ENCODE results near the gene TRIM2.
A peak's percentile ranks its signal among the peaks of the same experiment; 100 is the strongest.

Gene TRIM2

DNA sequence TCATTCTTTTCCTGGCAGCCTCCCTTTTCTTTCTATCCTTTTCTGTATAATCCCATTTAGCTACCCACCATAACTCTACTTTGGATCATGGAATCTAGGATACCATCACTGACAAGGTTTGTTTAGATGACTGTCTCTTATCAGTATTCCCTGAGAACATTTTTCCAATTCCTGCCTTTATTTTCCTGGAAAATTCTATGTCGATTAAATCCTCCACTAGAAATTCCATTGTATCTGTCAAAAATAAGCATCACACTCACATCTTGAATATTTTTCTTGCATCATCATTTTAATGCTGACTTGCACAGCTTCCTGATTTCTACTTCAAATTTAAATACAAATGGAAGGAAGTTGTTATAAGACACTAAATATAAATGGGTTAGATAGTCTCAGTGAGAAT, 20.2 kb downstream of the TRIM2 start:
- DNase-seq, result no peak

DNA sequence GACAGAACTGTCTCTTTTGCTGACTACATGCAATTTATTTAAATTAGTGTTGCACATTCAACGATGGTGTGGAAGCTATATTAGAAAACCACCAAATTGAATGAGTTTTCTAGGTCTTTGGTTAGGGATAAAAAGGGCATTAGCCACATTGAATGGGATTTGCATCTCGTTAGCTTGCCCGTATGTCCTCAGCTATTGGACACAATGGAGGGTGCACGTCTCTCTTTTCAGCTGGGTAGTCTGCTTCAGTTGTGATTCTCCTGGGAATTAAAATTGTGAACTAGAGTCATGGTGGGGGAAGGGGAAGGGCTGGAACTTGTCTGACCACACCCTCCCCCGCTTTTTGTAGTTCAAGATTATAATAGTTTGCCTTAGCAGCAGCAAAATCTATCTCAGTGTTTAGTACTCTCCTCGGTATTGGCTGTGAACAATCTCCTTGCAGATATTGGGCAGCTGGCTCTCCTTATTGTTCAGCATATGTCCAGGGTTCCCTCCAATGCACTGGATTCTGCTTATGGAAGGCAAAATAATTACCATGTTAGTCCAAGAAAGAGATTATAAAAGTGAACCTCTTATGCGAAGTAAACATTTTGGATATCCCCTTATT, 23.3 kb downstream of the TRIM2 start:
- no peak for DNase-seq

DNA sequence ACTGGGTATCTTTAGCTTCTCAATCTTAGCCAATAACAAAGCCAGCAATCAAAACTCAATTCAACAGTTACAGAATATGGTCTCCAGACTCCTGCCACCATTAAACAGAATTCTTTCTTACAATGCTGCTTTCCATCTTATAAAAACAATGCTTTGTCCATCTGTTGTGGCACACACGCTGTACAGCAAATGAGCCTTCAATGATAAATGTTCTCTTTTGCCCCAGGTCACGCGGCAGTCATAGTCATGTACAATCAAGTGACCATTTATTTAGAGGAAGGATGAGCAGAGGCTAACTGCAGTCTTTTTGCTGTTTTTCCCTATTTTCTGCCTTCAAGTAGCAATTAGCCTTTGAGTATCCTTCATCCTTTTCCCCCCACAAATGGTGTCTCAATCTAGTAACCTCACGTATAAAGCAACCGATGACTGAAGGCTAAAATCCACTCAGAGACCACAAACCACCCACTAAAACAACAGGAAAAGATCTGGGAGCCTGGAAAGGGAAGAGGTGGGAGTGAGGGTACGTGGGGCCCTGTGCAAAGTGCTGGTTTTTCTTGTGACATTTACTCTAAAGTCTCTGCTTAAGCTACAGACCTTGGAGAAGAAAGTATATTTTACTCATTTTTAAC, 24.4 kb downstream of the TRIM2 start:
- DNase-seq, result no peak

DNA sequence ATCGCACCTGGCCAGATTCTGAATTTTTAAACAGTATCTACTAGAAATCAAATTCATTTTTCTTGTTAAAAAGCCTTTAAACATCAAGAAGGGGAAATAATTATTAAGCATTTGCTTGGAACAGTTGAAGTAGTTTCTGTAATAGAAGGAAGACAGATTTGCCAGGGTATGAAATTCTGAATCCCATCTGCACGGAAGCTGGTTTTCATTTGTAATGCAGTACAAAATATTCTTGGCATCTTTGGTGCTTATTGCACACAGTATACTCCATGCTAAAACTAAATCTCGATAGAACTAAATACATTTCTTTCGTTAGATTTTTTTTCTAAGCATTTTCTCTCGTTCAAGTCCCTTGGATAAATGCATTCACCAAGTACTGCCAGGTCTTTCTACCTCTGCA, 25.3 kb downstream of the TRIM2 start:
- no peak for DNase-seq

DNA sequence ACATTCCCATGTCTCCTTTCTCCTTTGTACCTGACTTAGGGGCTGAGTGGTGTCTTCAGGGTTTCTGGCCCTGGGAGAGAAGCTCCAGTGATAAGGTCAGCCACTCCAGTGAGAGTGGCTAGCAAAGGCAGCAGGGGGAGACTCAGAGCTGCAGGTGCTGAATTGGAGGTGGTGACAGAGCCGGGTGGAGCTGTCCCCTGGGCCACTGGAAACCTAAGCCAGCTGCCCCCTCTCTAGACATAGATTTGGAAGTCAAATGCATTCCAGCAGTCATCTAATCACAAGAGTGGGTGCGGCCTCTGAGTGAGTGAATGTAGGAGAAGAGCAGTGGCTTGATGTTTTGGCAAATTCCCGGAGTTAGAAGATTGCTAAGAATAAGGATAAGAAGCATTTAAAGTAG, 28.5 kb downstream of the TRIM2 start:
- DNase-seq, result peak; percentile 14

DNA sequence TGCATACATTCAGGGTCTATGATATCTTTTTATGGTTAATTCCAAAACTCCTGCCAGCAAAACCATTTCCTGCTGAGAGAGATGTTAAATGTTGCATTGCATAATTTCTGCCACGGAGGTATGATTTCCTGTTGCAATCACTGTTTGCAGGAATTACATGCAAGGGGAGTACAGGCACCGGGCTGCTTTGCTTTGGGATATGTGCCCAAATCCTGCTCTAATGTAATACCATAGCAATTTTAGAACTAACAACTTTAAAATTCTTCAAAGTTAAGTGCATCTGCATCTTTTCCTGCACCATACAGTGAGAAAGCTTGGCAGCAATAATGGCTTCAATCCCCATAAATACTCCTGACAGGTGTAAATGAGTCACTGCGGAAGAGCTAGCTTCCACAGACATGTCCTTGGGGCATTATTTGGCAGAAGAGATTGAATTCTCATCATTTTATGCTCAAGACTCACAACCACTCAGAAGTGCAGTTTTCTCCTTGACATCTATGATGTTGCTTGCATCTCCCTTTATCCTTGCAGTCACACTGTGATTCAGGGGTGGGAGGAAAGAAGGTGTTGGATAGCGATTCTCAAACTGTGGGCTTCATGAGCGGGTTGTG, 29.6 kb downstream of the TRIM2 start:
- no peak for DNase-seq

DNA sequence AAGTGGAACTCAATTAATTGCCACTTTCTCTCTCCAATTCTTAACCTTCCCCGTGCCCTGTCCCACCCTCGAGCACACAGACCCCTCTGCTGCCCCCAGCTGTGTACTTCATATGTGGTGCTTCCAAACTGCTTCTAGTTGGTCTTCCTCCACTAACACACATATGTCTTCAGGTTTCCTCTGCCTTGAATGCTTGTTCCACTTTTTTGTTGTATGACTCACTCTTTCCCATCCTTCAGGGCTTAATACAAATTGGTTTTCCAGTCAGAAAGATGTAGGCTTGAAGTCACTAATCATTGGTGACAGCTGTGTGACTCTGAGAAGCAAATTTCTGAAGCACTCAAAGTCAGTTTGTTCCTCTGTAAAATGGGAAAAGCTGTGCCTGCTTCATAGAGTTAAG, 30.6 kb downstream of the TRIM2 start:
- DNase-seq, result no peak

DNA sequence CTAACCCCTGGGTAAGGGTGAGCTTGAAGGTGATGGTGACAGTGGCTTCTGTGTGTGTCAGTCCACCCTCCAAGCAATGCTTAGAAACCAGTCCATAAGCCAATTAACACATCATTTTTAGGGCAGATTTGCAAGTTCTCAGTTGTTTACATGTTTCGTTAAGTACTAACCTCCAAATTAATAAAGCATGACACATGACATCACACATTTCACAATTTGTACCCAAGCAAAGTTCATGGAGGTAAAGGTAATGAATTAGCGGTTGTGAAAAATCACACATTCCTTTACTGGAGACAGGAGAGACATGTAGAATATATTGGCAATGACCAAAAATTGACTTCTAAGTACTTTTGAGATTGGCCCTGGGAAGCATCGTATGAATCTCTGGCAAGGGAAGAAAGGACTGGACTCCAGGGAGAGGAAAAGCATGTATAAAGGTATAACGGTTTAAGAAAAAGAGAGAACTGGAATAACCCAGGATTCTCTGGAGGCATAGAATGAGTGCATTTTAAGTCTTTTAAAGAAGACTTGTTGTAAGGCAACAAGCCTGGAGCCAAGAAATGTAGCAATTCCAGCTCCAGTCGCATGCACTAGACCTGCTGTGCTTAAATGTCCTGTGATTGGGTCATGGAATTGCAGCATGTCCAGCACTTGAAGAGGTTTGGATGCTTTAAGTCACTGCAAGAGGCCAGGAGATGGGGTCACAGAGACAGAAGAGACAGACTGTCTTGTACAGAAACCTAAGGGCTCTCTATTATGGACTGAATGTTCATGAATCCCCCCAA, 34.1 kb downstream of the TRIM2 start:
- no peak for DNase-seq

DNA sequence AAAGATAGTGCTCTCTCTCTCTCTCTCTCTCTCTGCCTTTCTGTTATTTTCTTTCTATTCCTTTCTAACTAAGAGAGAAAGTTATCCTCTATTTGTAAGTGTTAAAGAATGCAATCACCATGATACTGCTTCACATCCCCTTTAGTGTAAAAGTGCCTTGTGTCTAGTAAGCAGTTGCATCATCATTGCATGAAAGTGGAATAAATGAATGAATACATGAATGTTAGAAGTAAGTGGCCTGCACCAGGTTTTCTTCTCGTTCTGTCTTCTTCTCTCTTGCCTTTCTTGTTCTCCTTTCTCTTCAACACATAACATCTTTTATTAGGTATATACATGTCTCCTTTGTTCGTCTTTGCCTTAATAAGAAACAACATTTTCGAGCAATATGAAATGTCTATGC, 35.2 kb downstream of the TRIM2 start:
- no peak for DNase-seq

DNA sequence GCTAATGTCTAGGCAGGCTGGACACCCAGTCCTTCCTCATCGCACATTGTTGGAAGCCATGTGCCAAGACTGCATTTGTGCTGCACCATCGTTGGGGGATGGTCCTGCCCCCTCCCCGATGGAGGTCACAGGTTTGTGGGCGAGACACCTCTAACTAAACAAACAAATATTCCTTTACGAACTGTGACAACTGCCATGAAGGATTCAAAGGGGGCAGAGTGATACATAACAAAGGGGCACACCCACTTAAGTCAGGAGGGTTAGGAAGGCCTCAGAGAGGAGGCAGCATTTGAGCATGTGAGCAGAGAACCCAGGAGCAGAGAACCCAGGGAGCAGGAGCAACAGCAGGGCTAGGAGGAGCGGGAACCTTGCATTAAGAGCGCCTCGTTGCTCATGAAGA, 37.1 kb downstream of the TRIM2 start:
- DNase-seq, result peak; percentile 3

DNA sequence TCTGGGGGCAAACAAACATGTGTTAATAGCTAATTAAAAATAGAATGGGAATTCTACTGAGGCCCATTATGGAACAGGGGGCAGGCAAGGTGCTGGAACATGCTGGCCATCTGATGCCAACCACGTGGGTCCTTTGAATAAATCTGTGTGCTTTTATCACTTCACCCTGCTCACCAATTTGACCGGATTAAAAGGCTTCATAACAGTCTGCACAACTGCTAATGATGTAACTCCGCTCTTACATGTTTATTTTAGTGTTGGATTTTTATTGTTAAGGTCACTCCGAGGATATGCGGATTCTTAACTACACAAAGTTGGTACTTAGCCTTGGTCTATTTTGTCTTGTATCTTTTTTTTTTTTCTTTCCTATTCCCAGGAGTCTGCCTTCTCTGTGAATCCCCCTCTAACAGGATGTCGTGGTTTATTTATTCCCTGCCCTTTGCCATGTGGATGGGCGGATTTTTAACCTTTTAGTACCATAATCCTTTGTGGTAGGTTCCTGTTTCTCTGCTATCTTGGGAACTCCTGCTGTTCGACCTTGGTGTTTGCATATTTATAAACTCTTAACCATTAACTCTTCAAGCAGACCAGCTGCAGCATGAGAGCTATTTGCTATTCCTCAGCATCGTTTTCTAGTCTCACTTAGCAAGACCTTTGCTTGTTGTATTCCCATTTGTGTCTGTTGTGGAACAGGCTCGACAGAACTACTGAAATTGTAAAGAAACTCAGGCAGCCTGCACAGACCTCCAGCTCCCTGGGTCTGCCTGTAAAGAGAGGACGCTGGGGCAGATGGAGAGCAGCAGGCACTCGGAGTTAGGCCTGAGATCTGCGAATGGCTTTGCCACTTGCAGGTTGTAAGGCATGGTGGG, 38.0 kb downstream of the TRIM2 start:
- peak; percentile 68 for DNase-seq

DNA sequence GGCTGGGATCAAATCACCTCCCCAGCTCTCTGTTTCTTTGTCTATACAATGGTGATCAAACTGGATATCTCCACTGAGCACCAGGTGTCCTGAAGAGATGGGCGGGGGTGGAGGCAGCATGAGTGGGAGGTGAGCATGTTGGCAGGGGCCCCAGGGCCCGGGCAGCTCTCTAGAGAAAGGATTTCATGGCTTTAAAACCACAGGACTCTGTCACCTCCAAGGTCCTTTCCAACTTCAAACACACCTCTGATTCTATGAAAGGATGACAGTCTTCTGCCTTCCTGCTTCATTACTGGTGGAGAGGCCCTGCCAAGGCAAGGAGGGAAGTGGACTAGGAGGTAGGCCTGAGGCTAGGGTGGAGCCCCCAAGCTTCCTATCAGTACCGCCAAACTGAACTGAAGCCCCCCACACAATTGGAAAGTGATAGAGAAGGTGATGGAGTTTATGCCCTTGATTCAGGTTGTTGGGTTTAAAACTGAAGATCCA, 38.6 kb downstream of the TRIM2 start:
- peak; percentile 68 for DNase-seq

DNA sequence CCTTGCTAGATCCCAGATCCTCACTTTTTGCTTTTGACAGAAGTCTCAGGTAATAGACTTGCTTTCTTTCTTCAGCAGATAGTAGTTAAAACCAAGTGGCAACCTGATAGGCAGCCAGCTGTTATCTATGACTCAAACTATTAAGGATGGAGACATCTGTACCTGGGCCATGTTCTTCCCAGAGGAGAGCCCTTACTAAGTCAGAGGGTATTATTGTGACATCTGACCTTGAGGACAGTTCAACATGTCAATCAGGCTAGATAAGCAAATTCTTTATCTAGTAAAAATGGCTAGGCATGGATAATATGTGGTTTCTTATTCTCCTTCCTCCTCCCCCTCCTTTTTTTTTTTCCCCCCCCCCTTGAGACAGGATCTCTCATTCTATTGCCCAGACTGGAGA, 39.2 kb downstream of the TRIM2 start:
- no peak for DNase-seq

DNA sequence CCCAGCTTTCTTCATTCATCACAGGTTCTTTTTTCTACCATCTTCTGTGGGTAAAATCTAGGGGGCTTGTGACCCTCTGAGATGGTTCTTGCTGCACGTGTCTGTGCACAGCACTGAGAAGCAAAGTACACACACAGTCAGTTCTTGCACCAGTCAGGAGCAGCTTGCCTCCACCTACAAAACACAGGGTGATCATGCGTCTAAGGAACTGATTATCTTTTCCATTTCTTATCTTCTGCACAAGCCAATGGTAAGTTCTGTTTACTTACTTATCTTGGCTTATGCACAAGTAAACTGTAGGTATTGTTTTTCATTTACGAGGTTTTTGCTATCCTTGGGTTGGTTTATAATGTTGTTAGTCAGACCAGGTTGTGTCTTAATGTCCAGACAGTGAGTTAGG, 40.7 kb downstream of the TRIM2 start:
- no peak for DNase-seq

DNA sequence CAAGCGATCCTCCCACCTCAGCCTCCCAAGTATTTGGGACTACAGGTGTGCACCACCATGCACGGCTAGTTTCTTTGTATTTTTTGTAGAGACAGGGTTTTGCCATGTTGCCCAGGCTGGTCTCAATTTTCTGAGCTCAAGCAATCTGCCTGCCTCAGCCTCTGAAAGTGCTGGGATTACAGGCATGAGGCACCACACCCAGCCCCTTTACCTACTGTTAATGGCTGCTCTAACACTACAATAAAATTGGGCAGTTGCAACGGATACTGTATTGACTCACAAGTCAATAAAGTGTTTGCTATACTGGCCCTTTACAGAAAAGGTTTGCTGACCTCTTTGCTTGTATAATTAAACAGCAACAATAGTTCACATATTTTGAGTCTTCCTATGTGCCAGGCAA, 41.5 kb downstream of the TRIM2 start:
- DNase-seq, result no peak

DNA sequence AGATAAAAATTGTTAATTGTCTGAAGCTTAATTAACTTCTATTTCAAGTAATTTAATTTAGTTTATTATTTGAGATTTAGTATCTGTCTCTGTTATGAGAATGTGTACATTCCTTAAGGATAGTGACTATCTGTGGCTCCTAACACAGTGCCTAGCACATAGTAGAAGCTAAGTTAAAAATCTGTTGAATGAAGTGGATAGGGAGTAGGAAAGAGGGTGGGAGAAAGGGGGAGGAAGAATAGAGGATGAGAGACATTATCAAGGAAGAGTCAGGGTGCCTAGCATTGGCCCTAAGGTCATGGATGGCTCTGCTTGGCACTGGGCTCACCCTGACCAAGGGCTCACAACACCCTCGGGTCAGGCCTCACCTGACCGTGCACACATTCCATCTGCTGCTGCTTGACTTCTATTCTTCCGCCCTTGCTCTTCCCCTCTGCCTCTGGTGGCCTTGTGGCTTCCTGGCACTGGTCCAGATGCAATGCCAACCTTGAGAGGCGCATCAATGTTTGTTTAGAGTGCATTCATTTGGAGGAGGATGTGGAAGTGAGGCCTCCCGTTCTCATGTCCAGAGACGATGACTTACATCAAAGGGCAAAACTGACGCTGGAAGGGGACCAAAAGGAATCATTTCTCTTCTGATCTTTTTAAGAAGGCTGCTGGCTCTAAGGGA, 42.3 kb downstream of the TRIM2 start:
- DNase-seq, result peak; percentile 73

DNA sequence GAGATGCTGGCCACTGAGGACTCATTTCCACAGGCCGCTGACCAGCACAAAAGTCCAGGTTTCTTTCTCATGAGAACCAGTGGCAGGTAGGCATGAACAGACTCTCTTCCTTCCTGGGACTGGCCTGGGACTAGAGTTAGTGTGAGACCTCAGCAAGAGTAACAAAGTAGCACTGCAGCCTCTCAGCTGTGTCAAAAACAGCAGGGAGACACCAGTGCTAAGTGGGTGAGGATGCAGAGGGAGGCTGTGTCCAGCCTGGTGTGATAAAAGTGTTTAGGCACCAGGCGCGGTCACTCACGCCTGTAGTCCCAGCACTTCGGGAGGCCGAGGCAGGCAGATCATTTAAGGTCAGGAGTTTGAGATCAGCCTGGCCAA, 42.9 kb downstream of the TRIM2 start:
- no peak for DNase-seq

DNA sequence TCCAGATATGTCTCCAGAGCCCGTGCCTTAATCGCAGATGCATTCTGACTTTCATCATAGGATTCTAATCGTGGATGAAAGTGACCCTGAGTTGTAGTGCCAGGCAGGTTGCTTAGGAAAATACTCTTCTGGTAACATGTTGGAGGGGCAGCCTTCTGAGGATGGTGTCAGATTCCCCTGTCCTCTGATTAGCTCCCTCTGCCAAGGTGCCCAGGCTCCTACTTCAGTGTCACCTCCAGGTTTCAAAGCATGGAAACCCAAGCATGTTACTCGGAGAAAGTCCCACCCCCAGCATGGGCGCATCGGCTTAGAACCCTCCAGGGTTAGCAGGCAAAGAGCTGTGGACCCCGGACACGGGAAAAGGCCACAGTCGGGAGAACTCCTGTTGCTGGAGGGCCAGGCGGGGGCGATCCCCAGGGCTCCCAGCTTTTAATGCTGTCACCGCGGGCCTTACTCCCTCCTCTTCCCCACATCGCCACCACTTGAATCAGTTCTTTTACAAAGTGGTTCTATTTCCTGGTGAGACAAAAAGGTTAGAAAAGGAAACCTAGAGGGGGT, 44.5 kb downstream of the TRIM2 start:
- peak; percentile 62 for DNase-seq

DNA sequence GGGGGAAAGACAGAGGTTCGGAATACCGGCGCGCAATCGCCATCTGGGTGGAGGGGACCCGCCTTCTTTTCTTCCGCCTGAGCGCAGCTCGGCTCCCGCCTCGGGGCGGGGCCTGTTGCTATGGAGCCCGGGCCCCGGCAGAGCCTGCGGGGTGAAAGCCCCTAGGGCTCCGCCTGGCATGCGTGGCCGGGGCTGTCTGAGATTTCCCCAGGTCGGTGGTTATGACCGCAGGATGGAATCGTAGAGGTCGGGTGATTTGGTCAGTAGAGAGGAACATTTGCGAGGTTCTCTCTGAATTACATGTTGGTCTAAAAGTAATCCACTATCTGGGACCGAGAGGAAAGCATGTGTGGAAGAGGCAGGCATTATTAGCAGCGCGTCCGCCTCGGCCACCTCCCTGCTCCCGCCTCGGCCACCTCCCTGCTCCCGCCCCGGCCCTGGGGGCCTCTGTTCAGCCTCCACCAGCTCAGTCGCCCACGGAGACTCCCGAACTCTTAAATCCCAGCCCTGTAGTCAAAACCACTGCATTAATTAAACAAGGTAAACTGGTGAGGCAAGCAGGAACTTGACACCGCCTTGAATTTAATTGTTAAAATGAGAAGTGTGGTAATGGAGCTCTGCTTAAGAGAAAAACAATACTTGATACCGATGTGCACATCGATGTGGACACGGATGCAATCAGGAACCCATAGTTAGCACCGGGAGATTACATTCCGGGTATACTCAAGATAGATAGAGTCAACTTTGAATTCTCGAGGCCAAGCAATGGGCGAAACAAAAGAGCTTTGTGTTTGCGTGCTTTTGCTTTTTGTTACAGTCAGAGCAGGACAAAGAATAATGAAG, 45.2 kb downstream of the TRIM2 start:
- peak; percentile 73 for DNase-seq

DNA sequence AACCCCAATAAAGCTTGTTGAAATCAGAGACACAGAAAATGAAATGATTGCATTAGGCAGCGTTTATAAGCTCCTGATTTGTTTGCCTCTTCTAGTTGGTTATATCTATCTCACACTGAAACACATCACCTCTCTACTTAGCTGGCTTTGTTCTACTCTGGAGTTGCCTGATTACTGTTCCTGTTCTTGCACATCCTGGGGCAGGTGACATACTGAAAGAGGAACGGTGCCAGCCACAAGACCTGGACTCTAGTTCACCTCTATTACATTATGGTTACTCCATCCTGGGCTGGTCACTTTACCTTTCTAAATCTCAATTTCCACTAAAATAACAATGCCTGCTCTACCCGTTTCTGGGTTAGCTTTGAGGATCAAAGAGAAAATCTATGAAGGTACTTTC, 47.9 kb downstream of the TRIM2 start:
- no peak for DNase-seq

DNA sequence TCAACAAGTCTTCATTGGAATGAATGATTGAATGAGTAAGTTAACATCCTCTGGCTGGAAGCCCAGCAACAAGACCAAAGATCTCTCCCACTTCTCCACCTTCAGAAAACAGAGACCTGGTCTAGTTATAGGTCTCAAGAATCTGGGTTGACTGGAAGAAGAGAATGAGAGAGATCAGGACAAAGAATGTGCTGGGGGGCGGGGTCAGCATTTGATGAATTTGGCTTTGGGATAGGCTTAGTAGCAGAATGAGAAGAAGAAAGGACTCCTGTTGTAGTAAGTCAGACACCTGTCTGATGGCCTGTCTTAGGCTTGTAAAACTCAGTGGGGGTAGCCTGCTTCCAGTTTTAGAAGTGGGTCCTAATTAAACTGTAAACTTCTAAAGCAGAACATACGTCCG, 51.0 kb downstream of the TRIM2 start:
- DNase-seq, result no peak

All from NCI-H510A treated with DMSO at 0.1 percent for 48 hours (cell line).